GM13976 (cell line): ENCODE results near the gene SLC25A17.

ENCODE experiments used
- DNase-seq: peaks from one replicate; pipeline ENCODE4 v3.0.0; 2012; ENCODE audit warnings: low spot score
- in situ Hi-C: fragments of 300-500 bp; cut with MboI; formaldehyde crosslinking; loops from one replicate; pipeline ENCODE4 v1.12.0; 2022; ENCODE audit warnings: low sequenced_read_pairs, mixed read lengths, inconsistent platforms; ENCODE audit not compliant: unreplicated experiment
- TF ChIP-seq, protein P1 (sequence below): IDR thresholded peaks from 2 replicates; pipeline ENCODE4 v1.5.1; 2012; ENCODE audit warnings: borderline replicate concordance, mild to moderate bottlenecking; ENCODE audit not compliant: insufficient read depth; ENCODE audit errors: extremely low read depth, missing control alignments, control extremely low read depth

Gene SLC25A17

DNA sequence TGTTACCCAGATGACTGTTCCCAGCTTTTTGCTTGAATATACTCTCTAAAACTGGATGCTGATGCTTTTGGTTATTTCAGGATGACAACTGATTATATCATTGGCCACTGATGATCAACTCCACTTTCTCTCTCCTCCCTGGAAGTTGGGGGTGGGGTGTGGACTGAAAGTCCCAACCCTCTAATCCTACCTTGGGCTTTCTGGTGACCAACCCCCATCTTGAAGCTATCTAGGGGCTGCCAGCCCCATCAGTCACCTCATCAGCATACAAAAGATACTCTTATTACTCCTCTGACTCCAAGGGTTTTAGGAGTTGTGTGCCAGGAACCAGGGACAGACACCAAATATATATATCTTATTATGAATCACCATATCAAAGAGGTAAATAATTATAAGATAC, 69.3 kb downstream of the SLC25A17 start:
- DNase-seq, result no peak
- in situ Hi-C loops, result no loop called here
- TF ChIP-seq, protein P1, sequence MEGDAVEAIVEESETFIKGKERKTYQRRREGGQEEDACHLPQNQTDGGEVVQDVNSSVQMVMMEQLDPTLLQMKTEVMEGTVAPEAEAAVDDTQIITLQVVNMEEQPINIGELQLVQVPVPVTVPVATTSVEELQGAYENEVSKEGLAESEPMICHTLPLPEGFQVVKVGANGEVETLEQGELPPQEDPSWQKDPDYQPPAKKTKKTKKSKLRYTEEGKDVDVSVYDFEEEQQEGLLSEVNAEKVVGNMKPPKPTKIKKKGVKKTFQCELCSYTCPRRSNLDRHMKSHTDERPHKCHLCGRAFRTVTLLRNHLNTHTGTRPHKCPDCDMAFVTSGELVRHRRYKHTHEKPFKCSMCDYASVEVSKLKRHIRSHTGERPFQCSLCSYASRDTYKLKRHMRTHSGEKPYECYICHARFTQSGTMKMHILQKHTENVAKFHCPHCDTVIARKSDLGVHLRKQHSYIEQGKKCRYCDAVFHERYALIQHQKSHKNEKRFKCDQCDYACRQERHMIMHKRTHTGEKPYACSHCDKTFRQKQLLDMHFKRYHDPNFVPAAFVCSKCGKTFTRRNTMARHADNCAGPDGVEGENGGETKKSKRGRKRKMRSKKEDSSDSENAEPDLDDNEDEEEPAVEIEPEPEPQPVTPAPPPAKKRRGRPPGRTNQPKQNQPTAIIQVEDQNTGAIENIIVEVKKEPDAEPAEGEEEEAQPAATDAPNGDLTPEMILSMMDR, result no peak

DNA sequence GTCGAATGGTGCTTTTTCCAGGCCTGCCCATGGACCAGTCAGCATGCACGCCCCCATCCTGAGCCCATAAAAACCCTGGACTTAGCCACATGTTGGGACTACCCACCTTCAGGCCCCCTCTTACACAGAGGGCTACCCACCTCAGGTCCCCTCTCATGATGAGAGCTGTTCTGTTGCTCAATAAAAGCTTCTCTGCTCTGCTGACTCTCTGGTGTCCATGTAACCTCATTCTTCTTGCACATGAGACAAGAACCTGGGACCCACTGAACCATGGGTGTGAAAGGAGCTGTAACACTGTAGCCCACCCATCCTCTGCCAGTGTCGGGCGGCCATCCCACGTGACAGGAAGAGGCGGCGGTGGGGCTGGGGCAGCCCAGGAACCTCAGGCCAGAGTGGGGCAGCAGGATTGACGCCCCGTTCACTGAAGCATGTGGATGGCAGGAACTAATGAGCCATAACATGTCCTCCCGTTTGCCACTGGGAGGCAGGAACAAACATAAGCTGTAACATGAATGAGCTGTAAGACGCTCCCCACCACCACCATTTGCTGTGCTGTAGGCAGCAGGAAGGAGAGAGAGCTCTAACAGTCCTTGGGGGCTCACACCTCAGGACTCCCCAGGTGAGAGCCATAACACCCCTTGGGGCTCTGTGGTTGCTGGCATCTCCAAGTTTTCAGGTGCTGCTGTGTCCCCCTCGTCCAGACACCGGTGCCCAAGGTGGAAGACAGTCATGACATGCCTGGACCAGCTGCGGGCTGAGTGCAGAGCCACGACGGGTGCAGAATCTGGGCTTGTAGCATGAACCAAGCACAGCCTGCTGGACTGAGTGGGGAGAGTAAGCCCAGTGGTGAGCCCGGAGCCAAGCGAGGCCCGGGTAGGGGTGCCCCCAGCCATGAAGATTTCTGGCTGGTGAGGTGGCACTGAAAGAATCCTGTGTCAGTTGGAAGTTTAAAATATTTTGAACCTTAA, 70.5 kb downstream of the SLC25A17 start:
- no peak for DNase-seq
- in situ Hi-C loops, result no loop called here
- TF ChIP-seq, protein P1, result no peak

DNA sequence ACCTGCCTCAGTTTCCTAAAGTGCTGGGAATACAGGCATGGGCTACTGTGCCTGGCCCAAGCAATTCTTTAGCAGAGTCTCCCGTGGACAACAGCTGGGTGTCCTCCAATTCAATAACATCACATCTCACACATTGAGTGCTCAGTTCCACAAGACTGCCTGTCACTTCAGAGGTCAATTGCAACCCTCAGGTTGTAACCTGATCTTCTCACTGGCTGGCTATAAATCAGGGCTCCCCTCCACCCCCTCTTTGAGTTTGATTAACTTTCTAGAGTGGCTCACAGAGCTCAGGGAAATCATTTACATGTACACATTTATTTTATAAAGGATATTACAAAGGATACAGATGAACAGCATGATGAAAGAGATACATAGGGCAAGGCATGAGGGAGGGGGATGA, 71.8 kb downstream of the SLC25A17 start:
- TF ChIP-seq, protein P1, result no peak
- DNase-seq, result no peak
- in situ Hi-C loops, result no loop called here

DNA sequence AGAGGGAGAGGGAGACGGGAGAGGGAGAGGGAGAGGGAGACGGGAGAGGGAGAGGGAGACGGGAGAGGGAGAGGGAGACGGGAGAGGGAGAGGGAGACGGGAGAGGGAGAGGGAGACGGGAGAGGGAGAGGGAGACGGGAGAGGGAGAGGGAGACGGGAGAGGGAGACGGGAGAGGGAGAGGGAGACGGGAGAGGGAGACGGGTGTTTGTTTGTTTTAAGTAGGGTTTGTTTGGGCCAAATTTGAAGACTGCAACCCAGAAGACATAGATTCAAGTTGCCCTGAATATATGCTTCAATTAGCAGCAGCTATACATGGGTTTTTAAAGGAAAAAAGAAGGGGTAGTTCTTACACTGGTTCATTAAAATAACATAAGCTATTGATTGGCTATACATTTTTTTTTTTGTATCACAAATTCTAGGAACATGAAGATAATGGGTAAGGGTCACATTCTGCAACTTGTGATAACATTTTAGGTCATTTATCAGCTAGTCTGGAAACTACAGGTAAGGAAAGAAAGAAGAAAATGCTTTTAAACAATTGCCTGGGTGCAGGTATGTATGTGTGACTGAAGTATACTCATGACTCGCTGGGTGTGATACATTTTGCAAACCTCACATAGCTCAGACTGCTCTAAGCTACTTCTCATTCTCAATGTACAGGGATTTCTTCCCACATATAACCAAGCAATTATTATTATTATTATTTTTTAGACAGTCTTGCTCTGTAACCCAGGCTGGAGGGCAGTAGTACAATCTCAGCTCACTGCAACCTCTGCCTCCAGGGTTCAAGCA, 72.5 kb downstream of the SLC25A17 start:
- TF ChIP-seq, protein P1, result no peak
- no peak for DNase-seq
- in situ Hi-C loops, result no loop called here

DNA sequence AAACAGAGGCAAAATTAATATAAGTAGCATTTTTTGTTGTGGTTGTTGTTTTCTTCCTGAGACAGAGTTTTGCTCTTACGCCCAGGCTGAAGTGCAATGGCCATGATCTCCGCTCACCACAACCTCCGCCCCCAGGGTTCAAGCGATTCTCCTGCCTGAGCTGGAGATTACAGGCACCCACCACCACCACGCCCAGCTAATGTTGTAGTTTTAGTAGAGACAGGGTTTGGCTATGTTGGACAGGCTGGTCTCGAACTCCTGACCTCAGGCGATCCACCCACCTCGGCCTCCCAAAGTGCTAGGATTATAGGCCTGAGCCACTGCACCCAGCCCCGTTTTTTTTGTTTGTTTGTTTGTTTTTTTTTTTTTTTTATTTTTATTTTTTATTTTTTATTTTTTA, 75.4 kb downstream of the SLC25A17 start:
- no peak for DNase-seq
- TF ChIP-seq, protein P1, result no peak
- in situ Hi-C loops, result no loop called here

DNA sequence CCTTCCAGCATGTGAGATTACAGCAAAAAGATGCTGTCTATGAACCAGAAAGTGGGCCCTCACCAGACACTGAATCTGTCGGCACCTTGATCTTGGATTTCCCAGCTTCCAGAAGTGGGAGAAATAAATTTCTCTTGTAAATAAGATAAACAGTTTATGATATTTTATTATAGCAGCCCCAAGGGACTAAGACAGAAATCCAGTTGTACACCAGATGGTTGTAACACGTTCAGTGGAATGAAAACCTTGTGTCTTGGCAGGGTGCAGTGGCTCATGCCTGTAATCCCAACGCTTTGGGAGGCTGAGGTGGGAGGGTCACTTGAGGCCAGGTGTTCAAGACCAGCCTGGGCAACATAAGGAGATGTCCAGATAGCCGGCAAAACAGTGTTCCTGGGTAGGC, 78.0 kb downstream of the SLC25A17 start:
- TF ChIP-seq, protein P1, result no peak
- no peak for DNase-seq
- in situ Hi-C loops, result no loop called here
